Mammary epithelial cell (primary cell): ENCODE data around the gene ERC1.

Source experiments
- CTCF ChIP-seq, 2 donors: IDR thresholded peaks in 1 of 2; conservative IDR thresholded peaks in 1 of 2; 2 replicates each; pipeline ENCODE4 v1.5.1; 2011 to 2012; ENCODE audit warnings: inconsistent platforms in 2 of 2, low read length in 2 of 2, mild to moderate bottlenecking in 2 of 2, control low read depth in 1 of 2, low read depth in 1 of 2; ENCODE audit not compliant: insufficient read depth in 1 of 2; ENCODE audit errors: extremely low read depth in 1 of 2
- EZH2 ChIP-seq: IDR thresholded peaks from 2 replicates; pipeline ENCODE4 v1.6.1; 2012; ENCODE audit warnings: low read length, inconsistent platforms, borderline replicate concordance

- TF ChIP-seq EZH2 (no peak), CTCF (conservative IDR thresholded peaks at IDR 0.05 in 1 of 2, IDR thresholded peaks at IDR 0.05 in 1 of 2; ENCODE audit: extremely low read depth in 1 of 2, insufficient read depth in 1 of 2, low read depth in 1 of 2, low read length in 2 of 2) (no peak)
Measured at GRCh38 chr12:1203735-1204019, 212.7 kb downstream of the ERC1 start.
